Endometrium (tissue), 2 donors: ENCODE measurements around the gene SLFN12L.
"Not testable (repeated sequence)": the region's sequence is repeated elsewhere in the genome, so short reads cannot be mapped to it uniquely, and the experiment has no call there.

Experiments
- FAIRE-seq: peaks from 2 replicates; lab custom pipeline; 2012; peaks lifted over from hg19 to GRCh38; lab: Jason Lieb, UNC
- donor health status: control.
- donor health status: control.

Gene SLFN12L

GRCh38 chr17:35537601-35538141, at the start of gene SLFN12L:
TSS of gene SLFN12L (minus strand) at chr17:35537678. CDS start at chr17:35522364, 15,314 bp downstream.
- no peak for FAIRE-seq

- FAIRE-seq: no peak
Measured at GRCh38 chr17:35586569-35587073, 49.1 kb upstream of the SLFN12L start.

GRCh38 chr17:35584061-35584460, 46.6 kb upstream of the SLFN12L start:
- no peak for FAIRE-seq

- no peak for FAIRE-seq
Measured at GRCh38 chr17:35578929-35579432, 41.5 kb upstream of the SLFN12L start.

- FAIRE-seq: peak; percentile 93
Measured at GRCh38 chr17:35578197-35578928, 40.9 kb upstream of the SLFN12L start, which contains the start of gene PEX12. TSS of gene PEX12 (minus strand) at chr17:35578571. CDS start at chr17:35578021, 550 bp downstream.

- no peak for FAIRE-seq
Measured at GRCh38 chr17:35577830-35578196, 40.3 kb upstream of the SLFN12L start.

- FAIRE-seq: no peak
Measured at GRCh38 chr17:35575759-35576158, 38.3 kb upstream of the SLFN12L start.

GRCh38 chr17:35569405-35569804, 31.9 kb upstream of the SLFN12L start:
- FAIRE-seq: no peak

- no peak for FAIRE-seq
Measured at GRCh38 chr17:35568561-35568960, 31.1 kb upstream of the SLFN12L start.

- FAIRE-seq: no peak
Measured at GRCh38 chr17:35566968-35567367, 29.5 kb upstream of the SLFN12L start.

GRCh38 chr17:35563181-35563580, 25.7 kb upstream of the SLFN12L start:
- FAIRE-seq: not testable (repeated sequence)

- FAIRE-seq: no peak
Measured at GRCh38 chr17:35560703-35561102, 23.2 kb upstream of the SLFN12L start, which contains the start of gene SLFN14. TSS of gene SLFN14 (minus strand) at chr17:35560819. CDS start at chr17:35558062, 2,757 bp downstream.

GRCh38 chr17:35559495-35560210, 22.2 kb upstream of the SLFN12L start:
- FAIRE-seq: no peak

GRCh38 chr17:35557353-35557752, 19.9 kb upstream of the SLFN12L start:
- no peak for FAIRE-seq

GRCh38 chr17:35555691-35556090, 18.2 kb upstream of the SLFN12L start:
- FAIRE-seq: no peak

GRCh38 chr17:35554668-35555067, 17.2 kb upstream of the SLFN12L start:
- FAIRE-seq: no peak

- FAIRE-seq: no peak
Measured at GRCh38 chr17:35553310-35553709, 15.8 kb upstream of the SLFN12L start.

- FAIRE-seq: no peak
Measured at GRCh38 chr17:35548978-35549377, 11.5 kb upstream of the SLFN12L start.

GRCh38 chr17:35548208-35548810, 10.8 kb upstream of the SLFN12L start:
- no peak for FAIRE-seq

GRCh38 chr17:35546487-35546886, 9.0 kb upstream of the SLFN12L start:
- no peak for FAIRE-seq

GRCh38 chr17:35545150-35545549, 7.7 kb upstream of the SLFN12L start:
- FAIRE-seq: no peak

GRCh38 chr17:35543856-35544255, 6.4 kb upstream of the SLFN12L start:
- FAIRE-seq: no peak
